GM12878 (cell line): ENCODE data around the gene BNIP2. TPM values are rescaled to one million over a fixed set of nuclear protein-coding genes. Genes with fewer than 3 reads are reported as not detected.

Experiments used
- ATAC-seq: fragments of 200-7000 bp; cut with Tn5 transposase; 3 replicates; pipeline ENCODE4 v1.9.1; 2020; ENCODE audit warnings: mild to moderate bottlenecking, moderate library complexity
- BruUV-seq: library from RNA; stranded (reverse); fragments of 400-500 nt; replicated peaks from 2 replicates; lab custom pipeline; 2021; lab: Mats Ljungman, UMichigan
- CTCF ChIA-PET: fragments of 300-600 bp; sonication (Branson Sonifier 250); formaldehyde crosslinking; extraction: SDS; loops from one replicate; lab custom pipeline; 2021; ENCODE audit warnings: inconsistent platforms; lab: Yijun Ruan, JAX
- POLR2A ChIA-PET: fragments of 350-600 bp; formaldehyde crosslinking; extraction: SDS; loops from one replicate; lab custom pipeline; 2021; ENCODE audit warnings: inconsistent platforms; lab: Charles Lee
- RAD21 ChIA-PET: fragments of 300-600 bp; sonication (Branson Sonifier 250); formaldehyde crosslinking; loops from one replicate; lab custom pipeline; 2023; ENCODE audit warnings: antibody characterized with exemption; ENCODE audit not compliant: unreplicated experiment; lab: Charles Lee
- SMC1A ChIA-PET: fragments of 300-600 bp; sonication (Branson Sonifier 250); formaldehyde crosslinking; loops from one replicate; lab custom pipeline; 2023; ENCODE audit not compliant: unreplicated experiment, uncharacterized antibody; lab: Charles Lee
- DNase-seq: peaks from one replicate; pipeline ENCODE4 v3.0.0-alpha.2; 2011; ENCODE audit warnings: low read depth, low spot score
- FAIRE-seq: peaks from 3 replicates; lab custom pipeline; 2011; peaks lifted over from hg19 to GRCh38; lab: Jason Lieb, UNC
- H2AFZ ChIP-seq: 2 replicates; pipeline ENCODE4 v1.6.0; 2011; ENCODE audit warnings: low read depth, low read length, control low read depth; ENCODE audit not compliant: control insufficient read depth
- H3K27ac ChIP-seq: 2 replicates; pipeline ENCODE4 v1.5.1; 2011; ENCODE audit warnings: control low read depth; ENCODE audit not compliant: control insufficient read depth, insufficient read depth
- H3K27me3 ChIP-seq, 2 experiments: replicated peaks in 1 of 2; 2 replicates each; pipeline versions ENCODE4 v1.6.0 to v1.6.1; 2011; ENCODE audit warnings: low read length in 1 of 2; ENCODE audit not compliant: control insufficient read depth in 2 of 2, insufficient read depth in 2 of 2
- H3K36me3 ChIP-seq, 2 experiments: 2 replicates each; pipeline ENCODE4 v1.5.1; 2011; ENCODE audit warnings: low read length in 1 of 2; ENCODE audit not compliant: control insufficient read depth in 2 of 2, insufficient read depth in 2 of 2
- H3K4me1 ChIP-seq: 2 replicates; pipeline ENCODE4 v1.6.1; 2011; ENCODE audit warnings: mild to moderate bottlenecking, low read length, moderate library complexity, mixed read lengths; ENCODE audit not compliant: control insufficient read depth, insufficient read depth
- H3K4me2 ChIP-seq: 2 replicates; pipeline ENCODE4 v1.6.0; 2011; ENCODE audit warnings: control low read depth; ENCODE audit not compliant: control insufficient read depth, insufficient read depth
- H3K4me3 ChIP-seq: fragments of 200-600 bp; sonication (generic); 2 replicates; pipeline ENCODE4 v1.5.1; 2016
- H3K79me2 ChIP-seq: 2 replicates; pipeline ENCODE4 v1.6.0; 2011; ENCODE audit warnings: low read length; ENCODE audit not compliant: control insufficient read depth, insufficient read depth
- H3K9ac ChIP-seq: 2 replicates; pipeline ENCODE4 v1.8.0; 2011; ENCODE audit warnings: low read length, control low read depth, mixed read lengths; ENCODE audit not compliant: control insufficient read depth, insufficient read depth
- H3K9me3 ChIP-seq: replicated peaks from 3 replicates; pipeline ENCODE4 v1.5.1; 2011; ENCODE audit warnings: mild to moderate bottlenecking, low read length; ENCODE audit not compliant: control insufficient read depth, insufficient read depth
- H4K20me1 ChIP-seq: 2 replicates; pipeline ENCODE4 v1.6.0; 2011; ENCODE audit not compliant: control insufficient read depth, insufficient read depth
- EZH2 ChIP-seq: IDR thresholded peaks from 2 replicates; pipeline ENCODE4 v1.6.1; 2012; ENCODE audit warnings: low read depth, mild to moderate bottlenecking, control low read depth, inconsistent platforms, low read length, borderline replicate concordance; ENCODE audit not compliant: control insufficient read depth
- GABPA ChIP-seq: IDR thresholded peaks from 2 replicates; pipeline ENCODE4 v1.6.1; 2014; ENCODE audit warnings: antibody characterized with exemption, low read depth, mild to moderate bottlenecking, inconsistent platforms
- IKZF1 ChIP-seq: fragments of 450-650 bp; conservative IDR thresholded peaks from 2 replicates; pipeline ENCODE4 v1.6.1; 2017; ENCODE audit warnings: antibody characterized with exemption, mild to moderate bottlenecking
- IKZF2 ChIP-seq, 2 experiments: fragments of 450-650 bp; IDR thresholded peaks; 2 replicates each; pipeline ENCODE4 v1.6.1; 2017; ENCODE audit warnings: mild to moderate bottlenecking in 2 of 2, moderate library complexity in 2 of 2
- ZBED1 ChIP-seq: IDR thresholded peaks from 2 replicates; pipeline ENCODE4 v1.6.1; 2016; ENCODE audit warnings: borderline replicate concordance
- ZNF384 ChIP-seq: IDR thresholded peaks from 2 replicates; pipeline ENCODE4 v1.6.1; 2012; ENCODE audit warnings: low read depth, mild to moderate bottlenecking, low read length, improper control_type of control experiment, borderline replicate concordance
- WGBS: methylation state at CpG from one replicate; pipeline ENCODE4 v1.1.6; 2016; ENCODE audit warnings: low lambda C conversion rate; ENCODE audit not compliant: insufficient replicate concordance, insufficient coverage; ENCODE audit errors: missing lambda C conversion rate; 5-methylcytosine and 5-hydroxymethylcytosine counted together
- in situ Hi-C: fragments of 300-500 bp; cut with MboI; formaldehyde crosslinking; loops from 9 replicates; pipeline ENCODE4 v1.14.3; 2018; ENCODE audit warnings: mixed read lengths
- intact Hi-C: fragments of 100-400 bp; cut with micrococcal nuclease; formaldehyde crosslinking; loops from one replicate; pipeline ENCODE4 v1.14.2; 2022; ENCODE audit not compliant: unreplicated experiment
- polyA plus RNA-seq, 11 experiments: library from polyadenylated mRNA; depleted of rRNA in 4 of 11; unstranded in 6 of 11; stranded (reverse) in 5 of 11; fragments of >200 nt; fragmentation: Nextera tagmentation in 4 of 11; fragmentation: Illumina TruSeq in 1 of 11; extraction: Ambion mirVana in 4 of 11; extraction: Trizol in 1 of 11; gene quantifications; 1 replicate in 1 of 11; 2 replicates in 10 of 11; pipeline versions ENCODE4 v1.2.1 to v1.2.3, GENCODE V29; 2011 to 2016; ENCODE audit warnings: inconsistent platforms in 2 of 11, missing spikeins in 2 of 11, low read depth in 1 of 11
- total RNA-seq, 4 experiments: library from RNA; depleted of rRNA in 3 of 4; stranded (reverse); fragments of >200 nt in 3 of 4; fragmentation: Illumina TruSeq in 1 of 4; extraction: Trizol in 1 of 4; gene quantifications; 2 replicates each; pipeline versions ENCODE4 v1.2.1 to v1.2.3, GENCODE V29; 2013 to 2021
- TF ChIP-seq, protein P1 (sequence below): IDR thresholded peaks from 2 replicates; pipeline ENCODE4 v1.6.1; 2012; ENCODE audit warnings: low read depth, low read length, improper control_type of control experiment
- TF ChIP-seq, protein P2 (sequence below): IDR thresholded peaks from 2 replicates; pipeline ENCODE4 v1.6.1; 2012; ENCODE audit warnings: low read depth, low read length, improper control_type of control experiment
- TF ChIP-seq, protein P3 (sequence below): fragments of 450-650 bp; IDR thresholded peaks from 2 replicates; pipeline ENCODE4 v1.6.1; 2018; ENCODE audit warnings: mild to moderate bottlenecking, low read depth, moderate library complexity; ENCODE audit not compliant: partially characterized antibody

BNIP2 gene
- total and polyA plus RNA-seq, 10 of the 15 experiments (the other 5 are each of a cell fraction or from before 2014, with no cell fraction given): 29.9 to 122 (median 67.7) TPM

DNA sequence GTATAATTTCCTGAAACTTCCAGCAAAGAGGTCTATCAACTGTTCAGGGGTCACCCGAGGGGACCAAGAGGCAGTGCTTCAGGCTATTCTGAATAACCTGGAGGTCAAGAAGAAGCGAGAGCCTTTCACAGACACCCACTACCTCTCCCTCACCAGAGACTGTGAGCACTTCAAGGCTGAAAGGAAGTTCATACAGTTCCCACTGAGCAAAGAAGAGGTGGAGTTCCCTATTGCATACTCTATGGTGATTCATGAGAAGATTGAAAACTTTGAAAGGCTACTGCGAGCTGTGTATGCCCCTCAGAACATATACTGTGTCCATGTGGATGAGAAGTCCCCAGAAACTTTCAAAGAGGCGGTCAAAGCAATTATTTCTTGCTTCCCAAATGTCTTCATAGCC, 70.7 kb downstream of the BNIP2 start:
- ChIA-PET SMC1A (interaction anchor here (0.5 kb wide), 1 partner anchor 99 kb away, joined by 3 read pairs; no protein-coding TSS in a partner anchor), RAD21 (interaction anchor here (0.9 kb wide), 1 partner anchor 90 kb away, joined by 3 read pairs; no protein-coding TSS in a partner anchor), CTCF (no interaction called here), POLR2A (no interaction called here)
- no peaks in the 10 kb centered on the region for H4K20me1 ChIP-seq
- no peak overlapping the region for H3K27ac ChIP-seq
- no peaks in the 10 kb centered on the region for H3K79me2 ChIP-seq
- no peaks in the 10 kb centered on the region for H3K36me3 ChIP-seq
- TF ChIP-seq EZH2 (no peak), ZNF384 (no peak), ZBED1 (no peak), IKZF1 (no peak), GABPA (no peak), IKZF2 (IDR thresholded peaks at IDR 0.05) (no peak)
- TF ChIP-seq, protein P1, sequence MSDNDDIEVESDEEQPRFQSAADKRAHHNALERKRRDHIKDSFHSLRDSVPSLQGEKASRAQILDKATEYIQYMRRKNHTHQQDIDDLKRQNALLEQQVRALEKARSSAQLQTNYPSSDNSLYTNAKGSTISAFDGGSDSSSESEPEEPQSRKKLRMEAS: no peak
- TF ChIP-seq, protein P2, sequence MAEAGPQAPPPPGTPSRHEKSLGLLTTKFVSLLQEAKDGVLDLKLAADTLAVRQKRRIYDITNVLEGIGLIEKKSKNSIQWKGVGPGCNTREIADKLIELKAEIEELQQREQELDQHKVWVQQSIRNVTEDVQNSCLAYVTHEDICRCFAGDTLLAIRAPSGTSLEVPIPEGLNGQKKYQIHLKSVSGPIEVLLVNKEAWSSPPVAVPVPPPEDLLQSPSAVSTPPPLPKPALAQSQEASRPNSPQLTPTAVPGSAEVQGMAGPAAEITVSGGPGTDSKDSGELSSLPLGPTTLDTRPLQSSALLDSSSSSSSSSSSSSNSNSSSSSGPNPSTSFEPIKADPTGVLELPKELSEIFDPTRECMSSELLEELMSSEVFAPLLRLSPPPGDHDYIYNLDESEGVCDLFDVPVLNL: no peak
- TF ChIP-seq, protein P3, sequence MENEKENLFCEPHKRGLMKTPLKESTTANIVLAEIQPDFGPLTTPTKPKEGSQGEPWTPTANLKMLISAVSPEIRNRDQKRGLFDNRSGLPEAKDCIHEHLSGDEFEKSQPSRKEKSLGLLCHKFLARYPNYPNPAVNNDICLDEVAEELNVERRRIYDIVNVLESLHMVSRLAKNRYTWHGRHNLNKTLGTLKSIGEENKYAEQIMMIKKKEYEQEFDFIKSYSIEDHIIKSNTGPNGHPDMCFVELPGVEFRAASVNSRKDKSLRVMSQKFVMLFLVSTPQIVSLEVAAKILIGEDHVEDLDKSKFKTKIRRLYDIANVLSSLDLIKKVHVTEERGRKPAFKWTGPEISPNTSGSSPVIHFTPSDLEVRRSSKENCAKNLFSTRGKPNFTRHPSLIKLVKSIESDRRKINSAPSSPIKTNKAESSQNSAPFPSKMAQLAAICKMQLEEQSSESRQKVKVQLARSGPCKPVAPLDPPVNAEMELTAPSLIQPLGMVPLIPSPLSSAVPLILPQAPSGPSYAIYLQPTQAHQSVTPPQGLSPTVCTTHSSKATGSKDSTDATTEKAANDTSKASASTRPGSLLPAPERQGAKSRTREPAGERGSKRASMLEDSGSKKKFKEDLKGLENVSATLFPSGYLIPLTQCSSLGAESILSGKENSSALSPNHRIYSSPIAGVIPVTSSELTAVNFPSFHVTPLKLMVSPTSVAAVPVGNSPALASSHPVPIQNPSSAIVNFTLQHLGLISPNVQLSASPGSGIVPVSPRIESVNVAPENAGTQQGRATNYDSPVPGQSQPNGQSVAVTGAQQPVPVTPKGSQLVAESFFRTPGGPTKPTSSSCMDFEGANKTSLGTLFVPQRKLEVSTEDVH: no peak
- H3K9ac ChIP-seq: no peak overlapping the region
- no peak for ATAC-seq
- 33% methylated on average over 4 of the region's 4 CpGs for WGBS
- no peak for DNase-seq
- FAIRE-seq: no peak
- intact Hi-C loops: no loop called here
- H3K4me2 ChIP-seq: no peak overlapping the region
- H3K4me3 ChIP-seq: no peak overlapping the region
- peaks cover 3% of the 10 kb centered on the region; the same call in 2 of the 3 replicates for H3K9me3 ChIP-seq
- in situ Hi-C loops: no loop called here
- no TSS peak for BruUV-seq
- H3K27me3 ChIP-seq: no peaks in the 10 kb centered on the region
- H3K4me1 ChIP-seq: peaks cover 5% of the 10 kb centered on the region; the same call in 1 of the 2 replicates
- no peak overlapping the region for H2AFZ ChIP-seq
